HL-60 (cell line): ENCODE results near the gene RBM45.

Source experiments
- DNase-seq, 2 experiments: peaks; one replicate each; pipeline ENCODE4 v3.0.0-alpha.2; 2010 to 2020; ENCODE audit warnings: low read depth in 1 of 2, low spot score in 1 of 2
- H3K27ac ChIP-seq: fragments of 250-450 bp; sonication (Bioruptor Pico); replicated peaks from 2 replicates; pipeline ENCODE4 v1.5.1; 2020; ENCODE audit warnings: mild to moderate bottlenecking, moderate library complexity
- H3K27me3 ChIP-seq: fragments of 250-450 bp; sonication (Bioruptor Pico); 2 replicates; pipeline ENCODE4 v1.5.1; 2021; ENCODE audit warnings: mild to moderate bottlenecking, moderate library complexity; ENCODE audit not compliant: insufficient read depth, poor library complexity, severe bottlenecking
- H3K4me3 ChIP-seq: replicated peaks from 2 replicates; pipeline ENCODE4 v1.5.1; 2011; ENCODE audit warnings: mild to moderate bottlenecking, control low read depth, low read length; ENCODE audit not compliant: insufficient read depth
- GABPA ChIP-seq: IDR thresholded peaks from 2 replicates; pipeline ENCODE4 v1.6.1; 2012; ENCODE audit warnings: low read depth
- POLR2AphosphoS5 ChIP-seq: IDR thresholded peaks from 2 replicates; pipeline ENCODE4 v1.6.1; 2012; ENCODE audit warnings: low read depth
- SPI1 ChIP-seq: IDR thresholded peaks from 2 replicates; pipeline ENCODE4 v1.6.1; 2012; ENCODE audit warnings: low read depth, mild to moderate bottlenecking, borderline replicate concordance
- TF ChIP-seq, protein P1 (sequence below): IDR thresholded peaks from 2 replicates; pipeline ENCODE4 v1.6.1; 2012; ENCODE audit warnings: low read depth; ENCODE audit not compliant: insufficient replicate concordance
- TF ChIP-seq, protein P2 (sequence below): IDR thresholded peaks from one replicate; pipeline ENCODE4 v1.5.1; 2011; ENCODE audit warnings: low read length, control low read depth, inconsistent platforms; ENCODE audit not compliant: insufficient read depth

Gene RBM45

GRCh38 chr2:178115271-178115670, 3.0 kb downstream of the RBM45 start:
- Histone ChIP-seq H3K27ac (no peak overlapping the region), H3K4me3 (no peak overlapping the region), H3K27me3 (no peaks in the 10 kb centered on the region)
- DNase-seq = no peak
- TF ChIP-seq POLR2AphosphoS5 (no peak), GABPA (no peak), SPI1 (no peak)
- TF ChIP-seq, protein P1, sequence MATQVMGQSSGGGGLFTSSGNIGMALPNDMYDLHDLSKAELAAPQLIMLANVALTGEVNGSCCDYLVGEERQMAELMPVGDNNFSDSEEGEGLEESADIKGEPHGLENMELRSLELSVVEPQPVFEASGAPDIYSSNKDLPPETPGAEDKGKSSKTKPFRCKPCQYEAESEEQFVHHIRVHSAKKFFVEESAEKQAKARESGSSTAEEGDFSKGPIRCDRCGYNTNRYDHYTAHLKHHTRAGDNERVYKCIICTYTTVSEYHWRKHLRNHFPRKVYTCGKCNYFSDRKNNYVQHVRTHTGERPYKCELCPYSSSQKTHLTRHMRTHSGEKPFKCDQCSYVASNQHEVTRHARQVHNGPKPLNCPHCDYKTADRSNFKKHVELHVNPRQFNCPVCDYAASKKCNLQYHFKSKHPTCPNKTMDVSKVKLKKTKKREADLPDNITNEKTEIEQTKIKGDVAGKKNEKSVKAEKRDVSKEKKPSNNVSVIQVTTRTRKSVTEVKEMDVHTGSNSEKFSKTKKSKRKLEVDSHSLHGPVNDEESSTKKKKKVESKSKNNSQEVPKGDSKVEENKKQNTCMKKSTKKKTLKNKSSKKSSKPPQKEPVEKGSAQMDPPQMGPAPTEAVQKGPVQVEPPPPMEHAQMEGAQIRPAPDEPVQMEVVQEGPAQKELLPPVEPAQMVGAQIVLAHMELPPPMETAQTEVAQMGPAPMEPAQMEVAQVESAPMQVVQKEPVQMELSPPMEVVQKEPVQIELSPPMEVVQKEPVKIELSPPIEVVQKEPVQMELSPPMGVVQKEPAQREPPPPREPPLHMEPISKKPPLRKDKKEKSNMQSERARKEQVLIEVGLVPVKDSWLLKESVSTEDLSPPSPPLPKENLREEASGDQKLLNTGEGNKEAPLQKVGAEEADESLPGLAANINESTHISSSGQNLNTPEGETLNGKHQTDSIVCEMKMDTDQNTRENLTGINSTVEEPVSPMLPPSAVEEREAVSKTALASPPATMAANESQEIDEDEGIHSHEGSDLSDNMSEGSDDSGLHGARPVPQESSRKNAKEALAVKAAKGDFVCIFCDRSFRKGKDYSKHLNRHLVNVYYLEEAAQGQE = no peak
- TF ChIP-seq, protein P2, sequence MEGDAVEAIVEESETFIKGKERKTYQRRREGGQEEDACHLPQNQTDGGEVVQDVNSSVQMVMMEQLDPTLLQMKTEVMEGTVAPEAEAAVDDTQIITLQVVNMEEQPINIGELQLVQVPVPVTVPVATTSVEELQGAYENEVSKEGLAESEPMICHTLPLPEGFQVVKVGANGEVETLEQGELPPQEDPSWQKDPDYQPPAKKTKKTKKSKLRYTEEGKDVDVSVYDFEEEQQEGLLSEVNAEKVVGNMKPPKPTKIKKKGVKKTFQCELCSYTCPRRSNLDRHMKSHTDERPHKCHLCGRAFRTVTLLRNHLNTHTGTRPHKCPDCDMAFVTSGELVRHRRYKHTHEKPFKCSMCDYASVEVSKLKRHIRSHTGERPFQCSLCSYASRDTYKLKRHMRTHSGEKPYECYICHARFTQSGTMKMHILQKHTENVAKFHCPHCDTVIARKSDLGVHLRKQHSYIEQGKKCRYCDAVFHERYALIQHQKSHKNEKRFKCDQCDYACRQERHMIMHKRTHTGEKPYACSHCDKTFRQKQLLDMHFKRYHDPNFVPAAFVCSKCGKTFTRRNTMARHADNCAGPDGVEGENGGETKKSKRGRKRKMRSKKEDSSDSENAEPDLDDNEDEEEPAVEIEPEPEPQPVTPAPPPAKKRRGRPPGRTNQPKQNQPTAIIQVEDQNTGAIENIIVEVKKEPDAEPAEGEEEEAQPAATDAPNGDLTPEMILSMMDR = no peak

DNA sequence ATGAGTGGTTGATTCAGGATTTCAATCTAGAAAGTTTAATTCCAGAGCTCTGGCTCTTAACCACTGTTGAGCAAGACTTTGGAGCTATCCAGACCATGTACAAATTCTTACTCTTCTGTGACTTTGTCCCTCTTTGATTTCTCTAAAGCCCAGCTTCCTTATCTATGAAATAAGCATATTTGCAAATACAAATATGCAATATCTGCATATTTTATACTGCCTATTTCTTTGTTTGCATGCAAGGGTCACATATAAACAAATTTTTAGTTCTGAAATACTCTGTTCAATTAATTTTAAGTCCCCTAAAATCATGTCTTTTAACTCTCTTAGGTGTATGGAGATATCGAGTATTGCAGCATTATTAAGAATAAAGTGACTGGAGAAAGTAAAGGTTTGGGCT, 5.5 kb downstream of the RBM45 start:
- no peak for DNase-seq
- no peaks in the 10 kb centered on the region for H3K27me3 ChIP-seq
- TF ChIP-seq, protein P1 = no peak
- H3K4me3 ChIP-seq = no peak overlapping the region
- no peak overlapping the region for H3K27ac ChIP-seq

- Histone ChIP-seq H3K4me3 (no peak overlapping the region), H3K27ac (no peak overlapping the region), H3K27me3 (no peaks in the 10 kb centered on the region)
- DNase-seq = no peak
- TF ChIP-seq SPI1 (no peak), POLR2AphosphoS5 (no peak), GABPA (no peak)
- TF ChIP-seq, protein P1 = no peak
- TF ChIP-seq, protein P2 = no peak
Observed at GRCh38 chr2:178119179-178119922, 7.1 kb downstream of the RBM45 start.
